ENCODE data around the gene MBOAT1.

The MBOAT1 gene

GRCh38 chr6:20113649-20114224, 98.5 kb downstream of the MBOAT1 start:
- Histone ChIP-seq H3K9me3 (ENCODE audit: control insufficient read depth in 2 of 2, low read length in 2 of 2) (no peaks in the 10 kb centered on the region), H3K27me3 (ENCODE audit: control insufficient read depth in 1 of 2, insufficient read depth in 2 of 2, low read length in 2 of 2) (no peaks in the 10 kb centered on the region), H3K36me3 (ENCODE audit: control insufficient read depth in 2 of 2, insufficient read depth in 2 of 2, low read length in 2 of 2) (peaks cover 4 to 10% of the 10 kb centered on the region in 2 donors)

GRCh38 chr6:20112841-20113240, 99.4 kb downstream of the MBOAT1 start:
- peaks cover 3 to 10% of the 10 kb centered on the region in 2 donors for H3K36me3 ChIP-seq (ENCODE audit: control insufficient read depth in 2 of 2, insufficient read depth in 2 of 2, low read length in 2 of 2)

More at GRCh38 chr6:20113649-20114224, 98.5 kb downstream of the MBOAT1 start:
- no peak overlapping the region for H3K4me3 ChIP-seq (ENCODE audit: low read length in 2 of 2)
- no peak overlapping the region for H3K27ac ChIP-seq (ENCODE audit: low read length)
- H3K4me1 ChIP-seq (ENCODE audit: control insufficient read depth, insufficient read depth, low read length): no peaks in the 10 kb centered on the region
- no peak overlapping the region for H3K9ac ChIP-seq (ENCODE audit: low read length in 2 of 2)

GRCh38 chr6:20112241-20112640, 100.0 kb downstream of the MBOAT1 start:
- Histone ChIP-seq H3K36me3 (ENCODE audit: control insufficient read depth in 2 of 2, insufficient read depth in 2 of 2, low read length in 2 of 2) (peaks cover 3 to 10% of the 10 kb centered on the region in 2 donors), H3K27ac (ENCODE audit: low read length) (no peak overlapping the region), H3K4me1 (ENCODE audit: control insufficient read depth, insufficient read depth, low read length) (no peaks in the 10 kb centered on the region), H3K4me3 (ENCODE audit: low read length in 2 of 2) (no peak overlapping the region), H3K9me3 (ENCODE audit: control insufficient read depth in 2 of 2, low read length in 2 of 2) (no peaks in the 10 kb centered on the region), H3K27me3 (ENCODE audit: control insufficient read depth in 1 of 2, insufficient read depth in 2 of 2, low read length in 2 of 2) (no peaks in the 10 kb centered on the region), H3K9ac (ENCODE audit: low read length in 2 of 2) (no peak overlapping the region)

More at GRCh38 chr6:20112841-20113240, 99.4 kb downstream of the MBOAT1 start:
- Histone ChIP-seq H3K4me3 (ENCODE audit: low read length in 2 of 2) (no peak overlapping the region), H3K9ac (ENCODE audit: low read length in 2 of 2) (no peak overlapping the region), H3K4me1 (ENCODE audit: control insufficient read depth, insufficient read depth, low read length) (no peaks in the 10 kb centered on the region), H3K27me3 (ENCODE audit: control insufficient read depth in 1 of 2, insufficient read depth in 2 of 2, low read length in 2 of 2) (no peaks in the 10 kb centered on the region), H3K9me3 (ENCODE audit: control insufficient read depth in 2 of 2, low read length in 2 of 2) (no peaks in the 10 kb centered on the region), H3K27ac (ENCODE audit: low read length) (no peak overlapping the region)

GRCh38 chr6:20110478-20110877, 101.8 kb downstream of the MBOAT1 start:
- Histone ChIP-seq H3K9ac (ENCODE audit: low read length in 2 of 2) (no peak overlapping the region), H3K4me1 (ENCODE audit: control insufficient read depth, insufficient read depth, low read length) (no peaks in the 10 kb centered on the region), H3K36me3 (ENCODE audit: control insufficient read depth in 2 of 2, insufficient read depth in 2 of 2, low read length in 2 of 2) (peaks cover 3 to 12% of the 10 kb centered on the region in 2 donors), H3K9me3 (ENCODE audit: control insufficient read depth in 2 of 2, low read length in 2 of 2) (no peaks in the 10 kb centered on the region), H3K27me3 (ENCODE audit: control insufficient read depth in 1 of 2, insufficient read depth in 2 of 2, low read length in 2 of 2) (no peaks in the 10 kb centered on the region), H3K4me3 (ENCODE audit: low read length in 2 of 2) (no peak overlapping the region), H3K27ac (ENCODE audit: low read length) (no peak overlapping the region)

- Histone ChIP-seq H3K4me3 (ENCODE audit: low read length in 2 of 2) (no peak overlapping the region), H3K9ac (ENCODE audit: low read length in 2 of 2) (no peak overlapping the region), H3K27ac (ENCODE audit: low read length) (no peak overlapping the region), H3K4me1 (ENCODE audit: control insufficient read depth, insufficient read depth, low read length) (no peaks in the 10 kb centered on the region), H3K27me3 (ENCODE audit: control insufficient read depth in 1 of 2, insufficient read depth in 2 of 2, low read length in 2 of 2) (no peaks in the 10 kb centered on the region), H3K36me3 (ENCODE audit: control insufficient read depth in 2 of 2, insufficient read depth in 2 of 2, low read length in 2 of 2) (peaks cover 3 to 12% of the 10 kb centered on the region in 2 donors), H3K9me3 (ENCODE audit: control insufficient read depth in 2 of 2, low read length in 2 of 2) (no peaks in the 10 kb centered on the region)
These were observed 102.7 kb downstream of the MBOAT1 start for GRCh38 chr6:20109526-20109925.

- H3K9ac ChIP-seq (ENCODE audit: low read length in 2 of 2): no peak overlapping the region
- peaks cover 0 to 16% of the 10 kb centered on the region in 2 donors for H3K36me3 ChIP-seq (ENCODE audit: control insufficient read depth in 2 of 2, insufficient read depth in 2 of 2, low read length in 2 of 2)
- no peak overlapping the region for H3K27ac ChIP-seq (ENCODE audit: low read length)
- H3K4me1 ChIP-seq (ENCODE audit: control insufficient read depth, insufficient read depth, low read length): no peaks in the 10 kb centered on the region
- H3K27me3 ChIP-seq (ENCODE audit: control insufficient read depth in 1 of 2, insufficient read depth in 2 of 2, low read length in 2 of 2): no peaks in the 10 kb centered on the region
- H3K9me3 ChIP-seq (ENCODE audit: control insufficient read depth in 2 of 2, low read length in 2 of 2): no peaks in the 10 kb centered on the region
- H3K4me3 ChIP-seq (ENCODE audit: low read length in 2 of 2): no peak overlapping the region
These were observed 106.4 kb downstream of the MBOAT1 start for GRCh38 chr6:20105838-20106237.

GRCh38 chr6:20104696-20105095, 107.6 kb downstream of the MBOAT1 start:
- Histone ChIP-seq H3K4me1 (ENCODE audit: control insufficient read depth, insufficient read depth, low read length) (no peaks in the 10 kb centered on the region), H3K27me3 (ENCODE audit: control insufficient read depth in 1 of 2, insufficient read depth in 2 of 2, low read length in 2 of 2) (no peaks in the 10 kb centered on the region), H3K27ac (ENCODE audit: low read length) (no peak overlapping the region), H3K9ac (ENCODE audit: low read length in 2 of 2) (no peak overlapping the region), H3K36me3 (ENCODE audit: control insufficient read depth in 2 of 2, insufficient read depth in 2 of 2, low read length in 2 of 2) (peaks cover 0 to 16% of the 10 kb centered on the region in 2 donors), H3K9me3 (ENCODE audit: control insufficient read depth in 2 of 2, low read length in 2 of 2) (no peaks in the 10 kb centered on the region), H3K4me3 (ENCODE audit: low read length in 2 of 2) (no peak overlapping the region)

GRCh38 chr6:20102397-20103073, 109.7 kb downstream of the MBOAT1 start:
- Histone ChIP-seq H3K36me3 (ENCODE audit: control insufficient read depth in 2 of 2, insufficient read depth in 2 of 2, low read length in 2 of 2) (peaks cover 0 to 11% of the 10 kb centered on the region in 2 donors), H3K27me3 (ENCODE audit: control insufficient read depth in 1 of 2, insufficient read depth in 2 of 2, low read length in 2 of 2) (no peaks in the 10 kb centered on the region), H3K4me3 (ENCODE audit: low read length in 2 of 2) (no peak overlapping the region), H3K4me1 (ENCODE audit: control insufficient read depth, insufficient read depth, low read length) (peaks cover 9% of the 10 kb centered on the region), H3K9ac (ENCODE audit: low read length in 2 of 2) (no peak overlapping the region), H3K27ac (ENCODE audit: low read length) (no peak overlapping the region), H3K9me3 (ENCODE audit: control insufficient read depth in 2 of 2, low read length in 2 of 2) (no peaks in the 10 kb centered on the region)

GRCh38 chr6:20099156-20099555, 113.1 kb downstream of the MBOAT1 start:
- Histone ChIP-seq H3K27ac (ENCODE audit: low read length) (no peak overlapping the region), H3K9ac (ENCODE audit: low read length in 2 of 2) (no peak overlapping the region), H3K4me3 (ENCODE audit: low read length in 2 of 2) (no peak overlapping the region), H3K36me3 (ENCODE audit: control insufficient read depth in 2 of 2, insufficient read depth in 2 of 2, low read length in 2 of 2) (peaks cover 0 to 6% of the 10 kb centered on the region in 2 donors), H3K27me3 (ENCODE audit: control insufficient read depth in 1 of 2, insufficient read depth in 2 of 2, low read length in 2 of 2) (no peaks in the 10 kb centered on the region), H3K4me1 (ENCODE audit: control insufficient read depth, insufficient read depth, low read length) (peaks cover 9% of the 10 kb centered on the region), H3K9me3 (ENCODE audit: control insufficient read depth in 2 of 2, low read length in 2 of 2) (no peaks in the 10 kb centered on the region)

- no peaks in the 10 kb centered on the region for H3K9me3 ChIP-seq (ENCODE audit: control insufficient read depth in 2 of 2, low read length in 2 of 2)
- no peak overlapping the region for H3K27ac ChIP-seq (ENCODE audit: low read length)
- H3K4me3 ChIP-seq (ENCODE audit: low read length in 2 of 2): no peak overlapping the region
- H3K36me3 ChIP-seq (ENCODE audit: control insufficient read depth in 2 of 2, insufficient read depth in 2 of 2, low read length in 2 of 2): peaks cover 0 to 6% of the 10 kb centered on the region in 2 donors
- H3K27me3 ChIP-seq (ENCODE audit: control insufficient read depth in 1 of 2, insufficient read depth in 2 of 2, low read length in 2 of 2): no peaks in the 10 kb centered on the region
- H3K9ac ChIP-seq (ENCODE audit: low read length in 2 of 2): no peak overlapping the region
- peaks cover 9% of the 10 kb centered on the region for H3K4me1 ChIP-seq (ENCODE audit: control insufficient read depth, insufficient read depth, low read length)
These were observed 113.9 kb downstream of the MBOAT1 start for GRCh38 chr6:20098267-20098876.

GRCh38 chr6:20096536-20096935, 115.7 kb downstream of the MBOAT1 start:
- Histone ChIP-seq H3K9ac (ENCODE audit: low read length in 2 of 2) (no peak overlapping the region), H3K27ac (ENCODE audit: low read length) (no peak overlapping the region), H3K27me3 (ENCODE audit: control insufficient read depth in 1 of 2, insufficient read depth in 2 of 2, low read length in 2 of 2) (no peaks in the 10 kb centered on the region), H3K9me3 (ENCODE audit: control insufficient read depth in 2 of 2, low read length in 2 of 2) (no peaks in the 10 kb centered on the region), H3K4me3 (ENCODE audit: low read length in 2 of 2) (no peak overlapping the region), H3K4me1 (ENCODE audit: control insufficient read depth, insufficient read depth, low read length) (peaks cover 9% of the 10 kb centered on the region), H3K36me3 (ENCODE audit: control insufficient read depth in 2 of 2, insufficient read depth in 2 of 2, low read length in 2 of 2) (peaks cover 0 to 3% of the 10 kb centered on the region in 2 donors)

Data from stomach smooth muscle (tissue), 2 donors.